Activated CD8-positive, alpha-beta T cell treated with anti-CD3 and anti-CD28 coated beads for 36 hours (primary cell): Measurements from ENCODE around the gene HMX1. TPM values are rescaled to one million over a fixed set of nuclear protein-coding genes. Genes with fewer than 3 reads are reported as not detected.

Experiments used
- ATAC-seq: fragments of 200-7000 bp; cut with Tn5 transposase; one replicate; pipeline ENCODE4 v1.10.0; 2021; ENCODE audit warnings: mild to moderate bottlenecking, moderate library complexity
- CTCF ChIA-PET: fragments of 350-600 bp; sonication (Branson Sonifier 250); formaldehyde crosslinking; loops from one replicate; lab custom pipeline; 2021; ENCODE audit warnings: antibody characterized with exemption; lab: Charles Lee
- POLR2A ChIA-PET: fragments of 350-600 bp; sonication (Branson Sonifier 250); formaldehyde crosslinking; loops from one replicate; lab custom pipeline; 2021; ENCODE audit warnings: antibody characterized with exemption; lab: Charles Lee
- DNase-seq: peaks from one replicate; pipeline ENCODE4 v3.0.0-alpha.2; 2020
- H3K27ac Mint-ChIP-seq: one replicate; pipeline ENCODE4 v1.8.0; 2021; ENCODE audit warnings: mild to moderate bottlenecking, mixed read lengths
- H3K27me3 Mint-ChIP-seq: one replicate; pipeline ENCODE4 v1.8.0; 2021; ENCODE audit warnings: mixed read lengths
- H3K36me3 Mint-ChIP-seq: one replicate; pipeline ENCODE4 v1.8.0; 2021; ENCODE audit warnings: low read depth, mixed read lengths
- H3K4me1 Mint-ChIP-seq: one replicate; pipeline ENCODE4 v1.8.0; 2021; ENCODE audit warnings: low read depth, mixed read lengths
- H3K4me3 Mint-ChIP-seq: one replicate; pipeline ENCODE4 v1.8.0; 2021; ENCODE audit warnings: mild to moderate bottlenecking, moderate library complexity, mixed read lengths
- H3K9me3 Mint-ChIP-seq: one replicate; pipeline ENCODE4 v1.8.0; 2021; ENCODE audit warnings: mixed read lengths
- intact Hi-C: fragments of 100-400 bp; cut with micrococcal nuclease; formaldehyde crosslinking; loops from one replicate; pipeline ENCODE4 v1.10.0; 2022
- total RNA-seq, 2 experiments: library from RNA; stranded (reverse); gene quantifications; one replicate each; pipeline ENCODE4 v1.2.3, GENCODE V29; 2021
- TF ChIP-seq, protein P1 (sequence below): fragments of 200-600 bp; IDR thresholded peaks from one replicate; pipeline ENCODE4 v1.8.0; 2022; ENCODE audit warnings: antibody characterized with exemption, mild to moderate bottlenecking

The HMX1 gene
- total RNA-seq, 2 experiments from 2014 or later: not detected

DNA sequence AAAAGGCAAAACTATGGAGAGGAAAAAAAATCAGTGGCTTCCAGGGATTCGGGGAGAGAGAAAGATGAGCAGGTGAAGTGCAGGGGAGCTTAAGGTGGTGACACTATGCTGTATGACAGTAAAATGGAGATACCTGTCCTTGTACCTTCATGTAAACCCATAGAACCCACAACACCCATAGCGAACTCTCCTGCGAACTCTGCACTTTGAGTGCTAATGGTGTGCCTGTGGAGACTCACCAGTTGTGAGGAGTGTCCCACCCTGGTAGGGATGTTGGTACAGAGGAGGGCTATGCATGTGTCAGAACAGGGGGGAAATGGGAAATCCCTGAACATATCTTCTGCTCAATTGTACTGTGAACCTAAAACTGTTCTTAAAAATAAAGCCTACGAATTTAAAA lies 42.8 kb downstream of the HMX1 start:
- DNase-seq (no peak), ATAC-seq (no peak)
- Mint-ChIP-seq H3K4me3 (no peak overlapping the region), H3K27me3 (peaks cover 1% of the 10 kb centered on the region), H3K27ac (no peak overlapping the region), H3K9me3 (peaks cover 1% of the 10 kb centered on the region), H3K36me3 (no peaks in the 10 kb centered on the region), H3K4me1 (no peaks in the 10 kb centered on the region)
- intact Hi-C loops: no loop called here
- ChIA-PET CTCF (no interaction called here), POLR2A (no interaction called here)
- TF ChIP-seq, protein P1, sequence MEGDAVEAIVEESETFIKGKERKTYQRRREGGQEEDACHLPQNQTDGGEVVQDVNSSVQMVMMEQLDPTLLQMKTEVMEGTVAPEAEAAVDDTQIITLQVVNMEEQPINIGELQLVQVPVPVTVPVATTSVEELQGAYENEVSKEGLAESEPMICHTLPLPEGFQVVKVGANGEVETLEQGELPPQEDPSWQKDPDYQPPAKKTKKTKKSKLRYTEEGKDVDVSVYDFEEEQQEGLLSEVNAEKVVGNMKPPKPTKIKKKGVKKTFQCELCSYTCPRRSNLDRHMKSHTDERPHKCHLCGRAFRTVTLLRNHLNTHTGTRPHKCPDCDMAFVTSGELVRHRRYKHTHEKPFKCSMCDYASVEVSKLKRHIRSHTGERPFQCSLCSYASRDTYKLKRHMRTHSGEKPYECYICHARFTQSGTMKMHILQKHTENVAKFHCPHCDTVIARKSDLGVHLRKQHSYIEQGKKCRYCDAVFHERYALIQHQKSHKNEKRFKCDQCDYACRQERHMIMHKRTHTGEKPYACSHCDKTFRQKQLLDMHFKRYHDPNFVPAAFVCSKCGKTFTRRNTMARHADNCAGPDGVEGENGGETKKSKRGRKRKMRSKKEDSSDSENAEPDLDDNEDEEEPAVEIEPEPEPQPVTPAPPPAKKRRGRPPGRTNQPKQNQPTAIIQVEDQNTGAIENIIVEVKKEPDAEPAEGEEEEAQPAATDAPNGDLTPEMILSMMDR: no peak

DNA sequence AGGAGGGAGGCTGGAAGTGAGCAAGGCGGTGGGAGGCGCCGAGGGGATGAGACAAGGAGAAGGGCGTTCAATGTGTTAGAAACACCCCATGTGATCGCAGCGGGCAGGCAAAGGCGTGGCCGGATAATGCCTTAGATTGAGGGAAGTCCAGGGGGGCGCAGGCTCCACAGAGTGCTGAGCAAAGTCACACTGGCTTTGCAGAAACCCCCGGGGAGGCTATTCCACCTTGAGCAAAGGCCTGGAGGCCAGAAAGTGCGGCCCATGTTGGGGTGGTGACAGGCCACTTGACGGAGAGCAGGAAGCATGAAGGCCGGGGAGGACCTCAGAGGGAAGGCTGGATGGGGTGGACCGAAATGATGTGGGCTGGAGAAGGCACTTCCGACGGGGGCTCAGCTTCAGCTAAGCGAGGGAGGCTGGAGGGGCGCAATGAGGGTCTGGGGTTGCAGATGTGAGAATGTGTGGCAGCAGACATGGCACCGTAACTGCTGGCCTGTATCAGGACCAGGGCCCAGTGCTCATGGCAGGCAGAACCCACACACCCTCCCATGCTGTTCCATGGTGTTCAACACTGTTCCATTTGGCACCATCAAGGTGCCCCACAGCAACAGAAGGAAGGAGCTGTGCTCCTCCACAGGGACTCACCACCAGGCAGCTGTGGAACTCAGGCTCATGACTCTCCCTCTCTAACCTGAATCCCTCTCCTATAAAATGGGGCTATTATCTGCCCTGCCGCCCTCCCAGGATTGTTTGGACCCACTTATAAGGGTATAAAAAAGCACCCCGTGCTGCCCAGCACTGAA lies 50.3 kb downstream of the HMX1 start:
- TF ChIP-seq, protein P1: no peak
- ChIA-PET POLR2A (no interaction called here), CTCF (no interaction called here)
- Mint-ChIP-seq H3K27me3 (peaks cover 6% of the 10 kb centered on the region), H3K9me3 (no peaks in the 10 kb centered on the region), H3K27ac (no peak overlapping the region), H3K36me3 (no peaks in the 10 kb centered on the region), H3K4me3 (no peak overlapping the region), H3K4me1 (no peaks in the 10 kb centered on the region)
- DNase-seq (no peak), ATAC-seq (no peak)
- intact Hi-C loops: no loop called here

DNA sequence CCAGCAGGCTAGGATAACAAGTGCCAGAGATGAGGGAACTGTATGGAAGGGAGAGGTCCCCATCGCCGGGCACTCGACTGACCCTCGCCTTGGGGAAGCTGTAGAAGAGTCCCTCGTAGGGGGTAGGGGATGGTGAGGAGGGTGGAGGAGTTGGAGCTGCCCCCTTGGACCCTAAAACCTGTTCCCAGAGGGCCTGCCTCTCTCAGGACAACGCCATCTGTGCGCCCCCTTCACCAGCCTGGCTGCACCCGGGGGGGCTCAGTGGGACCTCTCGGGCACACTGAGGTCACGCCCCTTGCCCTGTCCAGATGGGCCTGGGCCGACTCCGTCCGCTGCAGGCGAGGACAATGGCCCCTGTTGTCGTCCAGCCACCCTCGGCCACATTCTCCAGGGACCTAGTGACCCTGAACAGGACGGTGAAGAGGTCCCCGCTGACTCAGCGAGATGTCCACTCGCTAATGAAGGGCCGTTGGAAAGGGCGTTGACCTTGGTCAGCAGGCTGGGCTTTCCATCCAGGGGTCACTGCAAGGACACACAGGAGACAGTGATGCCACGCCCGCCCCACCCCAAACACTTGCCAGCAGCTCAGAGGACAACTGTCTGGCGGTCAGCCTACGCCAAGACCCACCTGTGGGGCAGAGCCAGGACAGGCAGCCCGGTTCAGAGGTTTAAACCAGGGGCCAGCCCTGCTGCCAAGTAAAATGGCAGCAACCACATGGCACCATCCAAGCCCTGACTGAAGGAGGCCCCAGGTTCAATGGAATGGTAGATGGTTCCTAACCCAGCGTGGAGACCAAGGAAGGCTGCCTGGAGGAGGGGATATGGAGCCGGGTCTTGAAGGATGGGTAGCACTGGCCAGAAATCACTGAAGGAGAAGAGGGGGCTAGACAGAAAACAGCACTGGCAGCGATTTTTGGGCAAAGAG lies 51.2 kb downstream of the HMX1 start:
- no peak for DNase-seq
- Mint-ChIP-seq H3K27me3 (peaks cover 6% of the 10 kb centered on the region), H3K36me3 (no peaks in the 10 kb centered on the region), H3K27ac (no peak overlapping the region), H3K4me3 (no peak overlapping the region), H3K4me1 (no peaks in the 10 kb centered on the region), H3K9me3 (no peaks in the 10 kb centered on the region)
- ATAC-seq: no peak
- intact Hi-C loops: no loop called here
- POLR2A ChIA-PET: no interaction called here
- TF ChIP-seq, protein P1: no peak
- CTCF ChIA-PET: no interaction called here

DNA sequence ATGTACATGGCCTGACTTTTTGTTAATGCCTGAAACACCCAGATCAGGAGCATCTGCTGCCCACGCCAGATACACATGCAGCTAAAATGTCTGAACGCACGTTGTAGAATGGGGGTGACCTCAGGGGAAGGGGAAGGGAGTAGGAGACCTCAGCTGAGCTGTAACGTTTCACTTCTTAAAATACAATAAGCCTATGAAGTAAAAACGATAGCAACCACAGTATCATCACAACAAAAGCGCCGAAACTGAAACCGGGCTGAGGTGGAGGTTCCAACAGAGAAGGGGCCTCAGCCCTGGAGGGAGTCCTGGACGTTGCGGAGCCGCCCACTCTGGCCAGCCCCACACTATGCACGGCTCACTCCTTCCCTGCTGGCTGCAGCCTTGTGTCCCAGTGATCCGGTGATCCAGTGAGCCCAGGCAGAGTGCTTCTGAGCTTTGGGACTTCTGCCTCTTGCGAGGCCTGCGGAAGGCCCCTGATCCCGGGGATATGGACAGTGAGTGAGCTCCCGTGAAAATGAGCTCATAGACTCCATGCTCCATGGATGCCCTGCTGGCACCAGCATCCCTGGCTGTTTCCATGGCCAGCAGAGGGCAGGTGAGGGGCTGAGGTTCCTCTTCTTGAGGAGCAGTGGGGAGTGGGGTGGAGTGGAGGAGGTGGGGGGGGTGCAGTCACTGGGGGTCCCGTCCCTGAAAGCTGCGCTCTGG lies 52.0 kb downstream of the HMX1 start:
- no peaks in the 10 kb centered on the region for H3K36me3 Mint-ChIP-seq
- ATAC-seq (no peak), DNase-seq (no peak)
- intact Hi-C loops: no loop called here
- no peak overlapping the region for H3K27ac Mint-ChIP-seq
- no peaks in the 10 kb centered on the region for H3K4me1 Mint-ChIP-seq
- POLR2A ChIA-PET: no interaction called here
- no peak overlapping the region for H3K4me3 Mint-ChIP-seq
- TF ChIP-seq, protein P1: no peak
- H3K27me3 Mint-ChIP-seq: peaks cover 6% of the 10 kb centered on the region
- no peaks in the 10 kb centered on the region for H3K9me3 Mint-ChIP-seq
- CTCF ChIA-PET: no interaction called here
